ENCODE results near the gene TIPARP. TPM values are rescaled to one million over a fixed set of nuclear protein-coding genes. Genes with fewer than 3 reads are reported as not detected.

The TIPARP gene
- total RNA-seq, 4 donors from 2014 or later: 27.7 to 287 (median 98.7) TPM

DNA sequence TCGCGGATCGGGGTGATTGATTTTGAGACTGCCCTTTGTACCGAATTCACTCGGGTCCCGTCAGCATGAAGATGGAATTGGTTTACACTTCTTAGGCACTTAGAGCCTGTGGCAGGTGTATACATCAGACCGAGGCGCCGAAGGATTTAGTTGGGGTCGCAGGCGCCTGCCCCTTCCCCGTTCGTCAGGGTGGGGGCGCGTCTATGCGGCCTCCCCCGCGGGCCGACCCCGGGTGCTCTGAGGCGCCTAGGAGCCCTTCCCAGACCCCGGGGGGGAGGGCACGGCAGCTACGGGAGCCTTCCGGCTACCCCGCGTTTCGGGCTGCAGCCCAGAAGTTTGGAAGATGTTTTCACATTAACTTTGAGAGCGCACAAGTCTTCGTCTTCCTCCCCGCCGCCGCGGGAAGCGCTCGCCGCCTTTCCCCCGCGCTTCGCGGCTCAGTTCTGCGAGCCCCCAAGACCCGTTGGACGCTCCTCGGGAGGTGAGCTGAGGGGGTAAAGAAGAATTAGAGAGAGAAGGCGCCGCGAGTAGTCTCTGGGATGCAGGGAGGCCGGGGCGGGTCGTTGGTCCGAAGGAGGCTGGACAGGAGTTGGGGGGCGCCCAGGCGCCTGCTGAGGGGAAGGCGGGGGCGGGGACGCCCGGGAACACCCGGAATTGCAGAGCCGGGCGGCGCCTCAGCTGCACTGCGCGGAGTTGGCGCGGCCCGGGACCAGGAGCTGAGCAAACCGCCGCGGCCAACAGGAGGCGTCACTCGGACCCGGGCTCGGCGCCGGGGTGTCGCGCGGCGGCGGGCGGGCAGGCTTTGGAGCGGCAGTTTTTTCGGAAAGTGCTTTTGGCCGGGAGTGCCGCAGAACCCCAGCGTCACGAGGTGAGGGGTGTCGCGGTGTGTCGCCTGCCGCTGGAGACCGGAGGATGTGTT is 780 bp downstream of the TIPARP start:
- TF ChIP-seq, protein P1, sequence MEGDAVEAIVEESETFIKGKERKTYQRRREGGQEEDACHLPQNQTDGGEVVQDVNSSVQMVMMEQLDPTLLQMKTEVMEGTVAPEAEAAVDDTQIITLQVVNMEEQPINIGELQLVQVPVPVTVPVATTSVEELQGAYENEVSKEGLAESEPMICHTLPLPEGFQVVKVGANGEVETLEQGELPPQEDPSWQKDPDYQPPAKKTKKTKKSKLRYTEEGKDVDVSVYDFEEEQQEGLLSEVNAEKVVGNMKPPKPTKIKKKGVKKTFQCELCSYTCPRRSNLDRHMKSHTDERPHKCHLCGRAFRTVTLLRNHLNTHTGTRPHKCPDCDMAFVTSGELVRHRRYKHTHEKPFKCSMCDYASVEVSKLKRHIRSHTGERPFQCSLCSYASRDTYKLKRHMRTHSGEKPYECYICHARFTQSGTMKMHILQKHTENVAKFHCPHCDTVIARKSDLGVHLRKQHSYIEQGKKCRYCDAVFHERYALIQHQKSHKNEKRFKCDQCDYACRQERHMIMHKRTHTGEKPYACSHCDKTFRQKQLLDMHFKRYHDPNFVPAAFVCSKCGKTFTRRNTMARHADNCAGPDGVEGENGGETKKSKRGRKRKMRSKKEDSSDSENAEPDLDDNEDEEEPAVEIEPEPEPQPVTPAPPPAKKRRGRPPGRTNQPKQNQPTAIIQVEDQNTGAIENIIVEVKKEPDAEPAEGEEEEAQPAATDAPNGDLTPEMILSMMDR (IDR thresholded peaks at IDR 0.05): no peak
- DNase-seq (ENCODE audit: low spot score): peak; percentile 25
- peak; percentile 48 for ATAC-seq (ENCODE audit: low FRiP score)

DNA sequence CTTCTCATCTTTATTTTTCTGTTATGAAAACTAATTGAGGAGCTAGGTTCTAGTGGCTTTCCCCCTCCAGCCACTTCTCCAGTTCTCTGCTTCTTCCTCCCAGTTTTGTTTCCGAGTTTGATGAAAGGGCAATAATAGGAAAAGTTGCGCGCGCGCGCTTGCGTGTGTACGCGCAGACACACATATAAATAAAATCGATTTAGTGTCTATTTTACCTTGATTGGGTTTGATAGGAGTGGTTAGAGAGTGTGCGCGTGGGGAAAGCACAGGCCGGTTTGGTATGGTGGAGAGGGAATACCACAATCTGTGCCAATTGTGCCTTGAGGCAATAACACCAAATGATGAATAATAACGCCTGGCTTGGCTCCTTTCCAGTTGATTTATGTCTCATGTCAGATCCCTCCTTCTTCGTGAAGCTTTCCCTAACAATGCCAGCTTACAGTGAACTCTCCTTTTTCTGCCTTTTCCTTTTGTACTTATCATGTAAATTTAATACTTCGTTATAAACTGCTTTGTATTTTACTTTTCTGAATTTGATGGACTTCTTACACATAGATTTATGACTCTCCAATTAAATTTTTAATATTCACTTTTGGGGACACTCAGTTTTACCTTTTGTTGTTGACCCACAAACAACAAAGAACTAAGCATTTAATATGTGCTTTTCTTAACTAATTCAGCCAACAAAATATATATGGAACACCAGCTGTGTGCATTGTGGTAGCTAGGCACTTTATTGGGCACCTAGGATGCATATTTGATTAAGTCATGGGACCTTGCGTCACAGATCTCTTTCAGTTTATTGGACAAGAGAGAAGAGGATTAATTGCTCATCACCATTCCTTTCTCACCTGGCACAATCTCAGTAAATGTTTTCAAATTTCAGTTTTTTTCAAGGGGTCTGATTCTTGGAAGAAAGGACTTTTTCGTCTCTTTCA is 1.7 kb downstream of the TIPARP start:
- TF ChIP-seq, protein P1 (IDR thresholded peaks at IDR 0.05): no peak
- peak; percentile 39 for ATAC-seq (ENCODE audit: low FRiP score)
- peak; percentile 36 for DNase-seq (ENCODE audit: low spot score)

DNA sequence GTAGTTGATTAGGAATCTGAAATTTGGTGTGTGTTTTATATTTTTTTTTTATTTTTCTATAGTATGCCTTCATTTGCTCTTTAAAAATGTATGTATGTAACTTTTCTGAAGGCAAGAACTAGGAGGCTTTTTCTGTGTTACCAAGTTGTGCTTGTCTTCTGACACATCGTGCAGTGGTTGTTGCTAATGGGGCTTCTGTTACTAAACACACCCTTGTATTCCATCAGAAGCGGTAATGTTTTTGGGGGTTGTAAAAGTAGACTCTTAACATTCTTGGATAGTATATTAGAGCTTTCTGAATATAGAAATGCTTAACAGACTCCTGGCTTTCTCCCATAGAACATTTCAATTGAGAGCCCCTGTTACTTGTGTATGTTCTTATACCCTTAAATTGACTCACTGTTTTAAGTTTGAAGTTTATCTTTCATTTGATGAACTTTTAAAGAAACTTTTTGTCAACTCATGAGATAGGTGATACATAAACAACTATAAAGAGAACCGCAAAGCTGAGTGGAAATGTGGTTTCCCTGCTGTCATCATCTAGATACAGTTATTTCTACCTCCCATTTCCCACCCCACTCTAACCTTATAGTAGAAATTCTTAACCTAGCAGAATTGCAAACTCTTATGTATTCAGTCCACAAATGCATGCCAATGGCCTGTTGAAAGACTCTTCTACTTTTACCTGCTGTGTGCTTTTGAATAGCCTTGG is 2.5 kb downstream of the TIPARP start:
- TF ChIP-seq, protein P1 (IDR thresholded peaks at IDR 0.05): no peak
- ATAC-seq (ENCODE audit: low FRiP score) (no peak), DNase-seq (ENCODE audit: low spot score) (no peak)

DNA sequence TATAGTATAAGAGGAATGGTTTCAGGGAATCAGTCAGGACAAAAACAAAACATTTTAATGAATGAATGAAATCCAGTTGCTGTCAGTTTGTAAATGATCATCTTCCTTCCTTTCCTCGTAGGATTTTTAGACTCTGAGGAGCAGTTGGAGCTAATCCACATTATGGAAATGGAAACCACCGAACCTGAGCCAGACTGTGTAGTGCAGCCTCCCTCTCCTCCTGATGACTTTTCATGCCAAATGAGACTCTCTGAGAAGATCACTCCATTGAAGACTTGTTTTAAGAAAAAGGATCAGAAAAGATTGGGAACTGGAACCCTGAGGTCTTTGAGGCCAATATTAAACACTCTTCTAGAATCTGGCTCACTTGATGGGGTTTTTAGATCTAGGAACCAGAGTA is 3.1 kb downstream of the TIPARP start:
- DNase-seq (ENCODE audit: low spot score): no peak
- TF ChIP-seq, protein P1 (IDR thresholded peaks at IDR 0.05): no peak
- no peak for ATAC-seq (ENCODE audit: low FRiP score)

DNA sequence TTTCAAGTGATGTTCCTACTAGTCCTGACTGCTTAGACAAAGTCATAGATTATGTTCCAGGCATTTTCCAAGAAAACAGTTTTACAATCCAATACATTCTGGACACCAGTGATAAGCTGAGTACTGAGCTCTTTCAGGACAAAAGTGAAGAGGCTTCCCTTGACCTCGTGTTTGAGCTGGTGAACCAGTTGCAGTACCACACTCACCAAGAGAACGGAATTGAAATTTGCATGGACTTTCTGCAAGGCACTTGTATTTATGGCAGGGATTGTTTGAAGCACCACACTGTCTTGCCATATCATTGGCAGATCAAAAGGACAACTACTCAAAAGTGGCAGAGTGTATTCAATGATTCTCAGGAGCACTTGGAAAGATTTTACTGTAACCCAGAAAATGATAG is 3.8 kb downstream of the TIPARP start:
- DNase-seq (ENCODE audit: low spot score) (no peak), ATAC-seq (ENCODE audit: low FRiP score) (no peak)
- TF ChIP-seq, protein P1 (IDR thresholded peaks at IDR 0.05): no peak

DNA sequence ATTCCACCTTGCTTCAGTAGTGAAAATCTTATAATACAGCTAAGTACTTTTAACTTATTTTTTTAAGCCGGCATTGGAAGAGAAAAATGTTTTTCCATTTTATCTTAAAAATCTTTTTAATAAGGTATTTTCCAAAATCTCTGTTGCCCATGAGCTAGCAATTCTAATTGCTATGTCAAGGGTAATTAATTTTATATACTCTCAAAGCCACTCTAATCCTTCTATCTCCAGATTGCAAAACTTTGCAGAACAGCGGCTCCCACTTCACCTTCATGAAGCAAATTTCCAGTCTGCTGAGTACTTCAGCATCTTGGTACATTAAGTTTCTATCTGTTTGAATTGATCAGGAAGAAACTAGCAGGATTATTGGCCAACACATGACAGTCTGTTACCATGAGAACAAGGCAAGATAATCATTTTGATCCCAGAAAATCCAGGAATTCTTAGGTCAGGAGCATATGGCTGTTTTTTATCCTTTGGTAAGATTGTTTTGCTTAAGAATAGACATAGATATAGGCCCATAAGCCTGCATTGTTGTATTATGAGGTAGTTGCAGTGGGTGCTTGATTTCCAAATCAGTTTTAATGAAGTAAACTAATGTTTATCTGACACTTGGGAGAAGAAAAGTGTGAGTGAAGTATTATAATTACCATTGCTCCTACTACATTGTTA is 6.0 kb downstream of the TIPARP start:
- peak; percentile 6 for ATAC-seq (ENCODE audit: low FRiP score)
- TF ChIP-seq, protein P1 (IDR thresholded peaks at IDR 0.05): no peak
- DNase-seq (ENCODE audit: low spot score): no peak
